ENCODE measurements around the gene GZMM. TPM values are rescaled to one million over a fixed set of nuclear protein-coding genes. Genes with fewer than 3 reads are reported as not detected.

The GZMM gene
- polyA plus RNA-seq, 1 of the 3 experiments (the other 2 are of a cell fraction), result not detected

- CTCF ChIA-PET, result no interaction called here
- no peaks in the 10 kb centered on the region for H4K20me1 ChIP-seq (ENCODE audit: insufficient read depth)
- DNase-seq, result no peak
- TF ChIP-seq CTCF (IDR thresholded peaks at IDR 0.05), result no peak
- no peaks in the 10 kb centered on the region for H3K9me3 ChIP-seq
- no peaks in the 10 kb centered on the region for H3F3A ChIP-seq (replicated peaks; ENCODE audit: insufficient read depth)
- POLR2A ChIA-PET, result no interaction called here
- whole genome bisulfite sequencing (ENCODE audit: low lambda C conversion rate), result 88% methylated on average over 12 of the region's 12 CpGs
- no peak overlapping the region for H3K27ac ChIP-seq (ENCODE audit: low read depth in 2 of 2, low read length in 1 of 2)
- no peaks in the 10 kb centered on the region for H3K36me3 ChIP-seq (replicated peaks in 1 of 2; ENCODE audit: control insufficient read depth in 1 of 2, insufficient read depth in 2 of 2, low read length in 1 of 2)
- no peaks in the 10 kb centered on the region for H3K9me2 ChIP-seq
- H2AFZ ChIP-seq (ENCODE audit: low read depth), result no peak overlapping the region
- no peak overlapping the region for H3K4me2 ChIP-seq
- no peak overlapping the region for H3K9ac ChIP-seq
- no peaks in the 10 kb centered on the region for H3K27me3 ChIP-seq (ENCODE audit: insufficient read depth)
- no peaks in the 10 kb centered on the region for H3K79me2 ChIP-seq (ENCODE audit: insufficient read depth)
- H3K4me3 ChIP-seq (ENCODE audit: low read depth in 2 of 2, low read length in 1 of 2), result no peak overlapping the region
- no peaks in the 10 kb centered on the region; a peak in 1 of 4 replicates for H3K4me1 ChIP-seq (ENCODE audit: control insufficient read depth in 1 of 2, insufficient read depth in 2 of 2, low read depth in 1 of 2, low read length in 1 of 2)
Measured at GRCh38 chr19:560121-560520, 16.3 kb downstream of the GZMM start.

- H3F3A ChIP-seq (replicated peaks; ENCODE audit: insufficient read depth), result no peaks in the 10 kb centered on the region
- H3K27me3 ChIP-seq (ENCODE audit: insufficient read depth), result no peaks in the 10 kb centered on the region
- POLR2A ChIA-PET, result no interaction called here
- DNase-seq, result peak; percentile 68
- H3K79me2 ChIP-seq (ENCODE audit: insufficient read depth), result no peaks in the 10 kb centered on the region
- CTCF ChIA-PET, result interaction anchor here (0.9 to 1.0 kb wide), 2 partner anchors 15 to 20 kb away, joined by 3 read pairs; no protein-coding TSS in a partner anchor
- no peaks in the 10 kb centered on the region for H3K9me2 ChIP-seq
- H3K27ac ChIP-seq (ENCODE audit: low read depth in 2 of 2, low read length in 1 of 2), result no peak overlapping the region
- no peaks in the 10 kb centered on the region for H3K36me3 ChIP-seq (replicated peaks in 1 of 2; ENCODE audit: control insufficient read depth in 1 of 2, insufficient read depth in 2 of 2, low read length in 1 of 2)
- H3K9me3 ChIP-seq, result no peaks in the 10 kb centered on the region
- H3K9ac ChIP-seq, result no peak overlapping the region
- no peak overlapping the region for H2AFZ ChIP-seq (ENCODE audit: low read depth)
- H3K4me1 ChIP-seq (ENCODE audit: control insufficient read depth in 1 of 2, insufficient read depth in 2 of 2, low read depth in 1 of 2, low read length in 1 of 2), result peaks cover 0 to 7% of the 10 kb centered on the region in 2 experiments; a peak in 1 of 4 replicates
- H3K4me2 ChIP-seq, result no peak overlapping the region
- no peak overlapping the region for H3K4me3 ChIP-seq (ENCODE audit: low read depth in 2 of 2, low read length in 1 of 2)
- 78% methylated on average over 19 of the region's 19 CpGs for WGBS (ENCODE audit: low lambda C conversion rate)
- no peaks in the 10 kb centered on the region for H4K20me1 ChIP-seq (ENCODE audit: insufficient read depth)
- no peak for TF ChIP-seq FOSL2 (IDR thresholded peaks at IDR 0.05; ENCODE audit: borderline replicate concordance, low read depth)
- peak; percentile 46 for TF ChIP-seq GATA2 (CRISPR knock-in tag; IDR thresholded peaks at IDR 0.05)
- TF ChIP-seq JUND (IDR thresholded peaks at IDR 0.05), result no peak
Measured at GRCh38 chr19:566403-566802, 22.6 kb downstream of the GZMM start.

GRCh38 chr19:566844-567243 lies 23.0 kb downstream of the GZMM start:
- Histone ChIP-seq H4K20me1 (ENCODE audit: insufficient read depth) (no peaks in the 10 kb centered on the region), H3K4me3 (ENCODE audit: low read depth in 2 of 2, low read length in 1 of 2) (no peak overlapping the region), H3K4me2 (no peak overlapping the region), H2AFZ (ENCODE audit: low read depth) (no peak overlapping the region), H3K27ac (ENCODE audit: low read depth in 2 of 2, low read length in 1 of 2) (no peak overlapping the region), H3K27me3 (ENCODE audit: insufficient read depth) (no peaks in the 10 kb centered on the region), H3K9me3 (no peaks in the 10 kb centered on the region), H3K9me2 (no peaks in the 10 kb centered on the region), H3F3A (replicated peaks; ENCODE audit: insufficient read depth) (no peaks in the 10 kb centered on the region), H3K79me2 (ENCODE audit: insufficient read depth) (no peaks in the 10 kb centered on the region), H3K36me3 (replicated peaks in 1 of 2; ENCODE audit: control insufficient read depth in 1 of 2, insufficient read depth in 2 of 2, low read length in 1 of 2) (no peaks in the 10 kb centered on the region), H3K4me1 (ENCODE audit: control insufficient read depth in 1 of 2, insufficient read depth in 2 of 2, low read depth in 1 of 2, low read length in 1 of 2) (peaks cover 0 to 10% of the 10 kb centered on the region in 2 experiments; a peak in 1 of 4 replicates), H3K9ac (no peak overlapping the region)
- WGBS (ENCODE audit: low lambda C conversion rate), result 82% methylated on average over 16 of the region's 16 CpGs
- DNase-seq, result no peak
- ChIA-PET POLR2A (no interaction called here), CTCF (interaction anchor here (0.9 to 1.0 kb wide), 2 partner anchors 16 to 21 kb away, joined by 3 read pairs; no protein-coding TSS in a partner anchor)
- TF ChIP-seq IRF3 (IDR thresholded peaks at IDR 0.05; ENCODE audit: low read depth, low read length), result no peak
- TF ChIP-seq GABPA (IDR thresholded peaks at IDR 0.05; ENCODE audit: low read depth), result no peak
- TF ChIP-seq TAF1 (IDR thresholded peaks at IDR 0.05; ENCODE audit: borderline replicate concordance, low read depth, low read length), result no peak
- no peak for TF ChIP-seq USF1 (IDR thresholded peaks at IDR 0.05; ENCODE audit: borderline replicate concordance, low read depth)
- TF ChIP-seq POLR2AphosphoS5 (IDR thresholded peaks at IDR 0.05; ENCODE audit: low read depth, low read length), result no peak
- no peak for TF ChIP-seq MEF2A (IDR thresholded peaks at IDR 0.05; ENCODE audit: borderline replicate concordance, low read depth)
- TF ChIP-seq GATA2 (CRISPR knock-in tag; IDR thresholded peaks at IDR 0.05), result no peak
- TF ChIP-seq FOSL2 (IDR thresholded peaks at IDR 0.05; ENCODE audit: borderline replicate concordance, low read depth), result no peak
- no peak for TF ChIP-seq EZH2phosphoT487 (IDR thresholded peaks at IDR 0.05; ENCODE audit: borderline replicate concordance, low read depth)
- no peak for TF ChIP-seq USF2 (IDR thresholded peaks at IDR 0.05; ENCODE audit: borderline replicate concordance, low read depth, low read length)
- no peak for TF ChIP-seq SMC3 (IDR thresholded peaks at IDR 0.05; ENCODE audit: low read depth, low read length)
- TF ChIP-seq RCOR1 (IDR thresholded peaks at IDR 0.05; ENCODE audit: low read length), result no peak
- TF ChIP-seq RFX5 (IDR thresholded peaks at IDR 0.05; ENCODE audit: low read length), result no peak
- TF ChIP-seq YY1 (IDR thresholded peaks at IDR 0.05; ENCODE audit: low read depth), result no peak
- TF ChIP-seq RAD21 (IDR thresholded peaks at IDR 0.05; ENCODE audit: low read length), result no peak
- TF ChIP-seq NFIC (IDR thresholded peaks at IDR 0.05; ENCODE audit: borderline replicate concordance), result no peak
- no peak for TF ChIP-seq JUND (IDR thresholded peaks at IDR 0.05)
